Mesenchymal stem cell (in vitro differentiated cells and primary cell): ENCODE data around the gene S1PR4.

Experiments
- DNase-seq: peaks from one replicate; pipeline ENCODE4 v3.0.0-alpha.2; 2013
- H2AFZ ChIP-seq: one replicate; pipeline ENCODE4 v1.6.1; 2013; ENCODE audit warnings: low read depth, mild to moderate bottlenecking, control low read depth, inconsistent platforms, low read length, moderate library complexity
- H2AK5ac ChIP-seq: 2 replicates; pipeline ENCODE4 v1.6.1; 2013; ENCODE audit warnings: low read length, moderate library complexity, mild to moderate bottlenecking, inconsistent platforms; ENCODE audit not compliant: severe bottlenecking
- H2BK120ac ChIP-seq: one replicate; pipeline ENCODE4 v1.6.1; 2013; ENCODE audit warnings: low read depth, mild to moderate bottlenecking, inconsistent platforms, low read length, moderate library complexity
- H2BK12ac ChIP-seq, 2 experiments: one replicate each; pipeline ENCODE4 v1.6.1; 2013; ENCODE audit warnings: inconsistent platforms in 2 of 2, low read length in 2 of 2, mild to moderate bottlenecking in 2 of 2, moderate library complexity in 2 of 2, control low read depth in 1 of 2
- H2BK15ac ChIP-seq: one replicate; pipeline ENCODE4 v1.6.1; 2013; ENCODE audit warnings: mild to moderate bottlenecking, low read depth, inconsistent platforms; ENCODE audit not compliant: poor library complexity, severe bottlenecking
- H2BK5ac ChIP-seq: 2 replicates; pipeline ENCODE4 v1.6.1; 2013; ENCODE audit warnings: low read depth, mild to moderate bottlenecking, low read length, control low read depth, inconsistent platforms; ENCODE audit not compliant: poor library complexity, severe bottlenecking
- H3K14ac ChIP-seq, 2 experiments: one replicate each; pipeline ENCODE4 v1.6.1; 2013; ENCODE audit warnings: inconsistent platforms in 2 of 2, low read length in 2 of 2, control low read depth in 1 of 2, mild to moderate bottlenecking in 1 of 2, moderate library complexity in 1 of 2
- H3K18ac ChIP-seq, 2 experiments: one replicate each; pipeline ENCODE4 v1.6.1; 2013; ENCODE audit warnings: inconsistent platforms in 2 of 2, low read length in 2 of 2, control low read depth in 1 of 2, low read depth in 1 of 2, mild to moderate bottlenecking in 1 of 2
- H3K23ac ChIP-seq, 2 experiments: one replicate each; pipeline ENCODE4 v1.6.1; 2013; ENCODE audit warnings: inconsistent platforms in 2 of 2, low read length in 2 of 2, mild to moderate bottlenecking in 2 of 2, moderate library complexity in 2 of 2, control low read depth in 1 of 2
- H3K27ac ChIP-seq: 2 replicates; pipeline ENCODE4 v1.5.1; 2013; ENCODE audit warnings: mild to moderate bottlenecking, moderate library complexity, low read length, control low read depth, inconsistent platforms; ENCODE audit not compliant: poor library complexity, severe bottlenecking
- H3K27me3 ChIP-seq, 2 experiments: 2 replicates each; pipeline versions ENCODE4 v1.6.1 to v1.7.0; 2013; ENCODE audit warnings: low read length in 2 of 2, mild to moderate bottlenecking in 2 of 2, moderate library complexity in 2 of 2, control low read depth in 1 of 2, inconsistent platforms in 1 of 2; ENCODE audit not compliant: control insufficient read depth in 1 of 2, insufficient read depth in 1 of 2
- H3K36me3 ChIP-seq, 2 experiments: 2 replicates each; pipeline versions ENCODE4 v1.6.1 to v1.7.0; 2013; ENCODE audit warnings: low read length in 2 of 2, control low read depth in 1 of 2, inconsistent platforms in 1 of 2, low read depth in 1 of 2, mild to moderate bottlenecking in 1 of 2; ENCODE audit not compliant: insufficient read depth in 2 of 2, control insufficient read depth in 1 of 2
- H3K4ac ChIP-seq, 2 experiments: one replicate each; pipeline ENCODE4 v1.6.1; 2013; ENCODE audit warnings: inconsistent platforms in 2 of 2, low read length in 2 of 2, mild to moderate bottlenecking in 2 of 2, moderate library complexity in 2 of 2, control low read depth in 1 of 2, low read depth in 1 of 2
- H3K4me1 ChIP-seq: 2 replicates; pipeline ENCODE4 v1.6.1; 2013; ENCODE audit warnings: low read depth, low read length, control low read depth; ENCODE audit not compliant: control insufficient read depth, insufficient read depth
- H3K4me2 ChIP-seq: 2 replicates; pipeline ENCODE4 v1.6.1; 2013; ENCODE audit warnings: low read length, mild to moderate bottlenecking, inconsistent platforms; ENCODE audit not compliant: poor library complexity, severe bottlenecking
- H3K4me3 ChIP-seq, 2 experiments: 2 replicates each; pipeline versions ENCODE4 v1.5.1 to v1.7.0; 2013; ENCODE audit warnings: low read length in 2 of 2, mild to moderate bottlenecking in 2 of 2, control low read depth in 1 of 2, low read depth in 1 of 2; ENCODE audit not compliant: insufficient read depth in 1 of 2
- H3K79me1 ChIP-seq: replicated peaks from 2 replicates; pipeline ENCODE4 v1.6.1; 2013; ENCODE audit warnings: mild to moderate bottlenecking, control low read depth, low read length, inconsistent platforms; ENCODE audit not compliant: poor library complexity, severe bottlenecking
- H3K9ac ChIP-seq: 2 replicates; pipeline ENCODE4 v1.7.0; 2013; ENCODE audit warnings: mild to moderate bottlenecking, low read length, moderate library complexity
- H3K9me3 ChIP-seq: 2 replicates; pipeline ENCODE4 v1.7.0; 2013; ENCODE audit warnings: mild to moderate bottlenecking, low read length; ENCODE audit not compliant: control insufficient read depth
- H4K8ac ChIP-seq: one replicate; pipeline ENCODE4 v1.6.1; 2013; ENCODE audit warnings: inconsistent platforms, mild to moderate bottlenecking, low read length, moderate library complexity
- H4K91ac ChIP-seq: one replicate; pipeline ENCODE4 v1.6.1; 2013; ENCODE audit warnings: mild to moderate bottlenecking, low read length, inconsistent platforms
- WGBS: methylation state at CpG from one replicate; pipeline ENCODE4 v1.1.7; 2013; ENCODE audit warnings: mixed read lengths; 5-methylcytosine and 5-hydroxymethylcytosine counted together

Gene S1PR4

GRCh38 chr19:3193256-3194105 lies 14.9 kb downstream of the S1PR4 start:
- no peak overlapping the region for H3K4me2 ChIP-seq
- H3K27me3 ChIP-seq: no peaks in the 10 kb centered on the region
- H3K4ac ChIP-seq: no peak overlapping the region
- H2AK5ac ChIP-seq: no peak overlapping the region
- WGBS: 97% methylated on average over 40 of the region's 40 CpGs
- no peak for DNase-seq
- H2AFZ ChIP-seq: no peak overlapping the region
- no peak overlapping the region for H2BK5ac ChIP-seq
- H3K4me1 ChIP-seq: peaks cover 8% of the 10 kb centered on the region
- H2BK120ac ChIP-seq: no peak overlapping the region
- H3K23ac ChIP-seq: no peak overlapping the region
- H3K79me1 ChIP-seq: peaks cover 57% of the 10 kb centered on the region
- H3K9ac ChIP-seq: no peak overlapping the region
- H2BK12ac ChIP-seq: no peak overlapping the region
- H3K27ac ChIP-seq: no peak overlapping the region
- no peak overlapping the region for H3K18ac ChIP-seq
- H3K14ac ChIP-seq: no peak overlapping the region
- no peaks in the 10 kb centered on the region for H3K9me3 ChIP-seq
- no peak overlapping the region for H4K8ac ChIP-seq
- peaks cover 28 to 73% of the 10 kb centered on the region in 2 experiments for H3K36me3 ChIP-seq
- H4K91ac ChIP-seq: no peak overlapping the region
- no peak overlapping the region for H2BK15ac ChIP-seq
- no peak overlapping the region for H3K4me3 ChIP-seq

- Histone ChIP-seq H3K4me3 (no peak overlapping the region), H2BK5ac (no peak overlapping the region), H3K4me2 (no peak overlapping the region), H3K14ac (no peak overlapping the region), H3K4ac (no peak overlapping the region), H2AFZ (no peak overlapping the region), H3K27me3 (no peaks in the 10 kb centered on the region), H2AK5ac (no peak overlapping the region), H3K9me3 (no peaks in the 10 kb centered on the region), H4K91ac (no peak overlapping the region), H2BK12ac (no peak overlapping the region), H3K36me3 (peaks cover 28 to 73% of the 10 kb centered on the region in 2 experiments), H4K8ac (no peak overlapping the region), H3K23ac (no peak overlapping the region), H3K79me1 (peaks cover 52% of the 10 kb centered on the region), H3K9ac (no peak overlapping the region), H3K27ac (no peak overlapping the region), H3K4me1 (peaks cover 8% of the 10 kb centered on the region), H3K18ac (no peak overlapping the region), H2BK15ac (no peak overlapping the region), H2BK120ac (no peak overlapping the region)
- WGBS: 94% methylated on average over 17 of the region's 17 CpGs
- no peak for DNase-seq
These were observed 15.8 kb downstream of the S1PR4 start for GRCh38 chr19:3194106-3195087.

- 96% methylated on average over 42 of the region's 42 CpGs for WGBS
- Histone ChIP-seq H3K23ac (no peak overlapping the region), H4K8ac (no peak overlapping the region)
These were observed 17.7 kb downstream of the S1PR4 start for GRCh38 chr19:3196064-3196932.

More at GRCh38 chr19:3196064-3196932, 17.7 kb downstream of the S1PR4 start:
- H2BK120ac ChIP-seq: no peak overlapping the region
- H3K27me3 ChIP-seq: no peaks in the 10 kb centered on the region
- no peak overlapping the region for H2BK5ac ChIP-seq
- H3K9ac ChIP-seq: no peak overlapping the region
- no peaks in the 10 kb centered on the region for H3K4me1 ChIP-seq
- DNase-seq: no peak
- H2BK12ac ChIP-seq: no peak overlapping the region
- H2BK15ac ChIP-seq: no peak overlapping the region
- no peak overlapping the region for H3K4me2 ChIP-seq
- no peak overlapping the region for H3K14ac ChIP-seq
- no peak overlapping the region for H2AFZ ChIP-seq
- H3K4ac ChIP-seq: no peak overlapping the region
- H3K79me1 ChIP-seq: peaks cover 45% of the 10 kb centered on the region
- peaks cover 27 to 66% of the 10 kb centered on the region in 2 experiments for H3K36me3 ChIP-seq
- H3K4me3 ChIP-seq: no peak overlapping the region
- H2AK5ac ChIP-seq: no peak overlapping the region
- no peak overlapping the region for H3K18ac ChIP-seq
- no peaks in the 10 kb centered on the region for H3K9me3 ChIP-seq
- no peak overlapping the region for H4K91ac ChIP-seq
- H3K27ac ChIP-seq: no peak overlapping the region
